SK-N-SH (cell line): ENCODE data around the gene GSS. TPM values are rescaled to one million over a fixed set of nuclear protein-coding genes. Genes with fewer than 3 reads are reported as not detected.

Experiments
- CTCF ChIA-PET: fragments of 300-600, 350-600 bp; formaldehyde crosslinking; extraction: SDS; loops from one replicate; lab custom pipeline; 2021; lab: Yijun Ruan, JAX
- POLR2A ChIA-PET: fragments of 350-600 bp; sonication (Branson Sonifier 250); formaldehyde crosslinking; extraction: SDS; loops from one replicate; lab custom pipeline; 2020; ENCODE audit warnings: antibody characterized with exemption, inconsistent platforms; lab: Yijun Ruan, JAX
- DNase-seq: peaks from one replicate; pipeline ENCODE4 v3.0.0; 2012
- H2AFZ ChIP-seq: fragments of 200-600 bp; sonication (generic); 2 replicates; pipeline ENCODE4 v1.8.1; 2016; ENCODE audit warnings: antibody characterized with exemption, mild to moderate bottlenecking, low read depth
- H3F3A ChIP-seq: fragments of 200-600 bp; sonication (generic); replicated peaks from 2 replicates; pipeline ENCODE3; 2016; ENCODE audit warnings: antibody characterized with exemption, mild to moderate bottlenecking; ENCODE audit not compliant: insufficient read depth
- H3K27ac ChIP-seq, 2 experiments: fragments of 200-500 bp in 1 of 2; fragments of 200-600 bp in 1 of 2; sonication (Bioruptor generic) in 1 of 2; sonication (generic), shearing (Covaris generic) in 1 of 2; 2 replicates each; pipeline versions ENCODE4 v1.5.1 to v1.6.1; 2014 to 2016; ENCODE audit warnings: low read depth in 2 of 2, inconsistent platforms in 1 of 2, low read length in 1 of 2, mild to moderate bottlenecking in 1 of 2, mixed read lengths in 1 of 2
- H3K27me3 ChIP-seq: fragments of 200-600 bp; sonication (generic), shearing (Covaris generic); 2 replicates; pipeline ENCODE4 v1.6.1; 2016; ENCODE audit warnings: mixed run types; ENCODE audit not compliant: insufficient read depth
- H3K36me3 ChIP-seq, 2 experiments: fragments of 200-500 bp in 1 of 2; fragments of 200-600 bp in 1 of 2; sonication (Bioruptor generic) in 1 of 2; sonication (generic) in 1 of 2; replicated peaks in 1 of 2; 2 replicates each; pipeline versions ENCODE3 to v1.5.1; 2014 to 2016; ENCODE audit warnings: low read length in 1 of 2, mild to moderate bottlenecking in 1 of 2; ENCODE audit not compliant: insufficient read depth in 2 of 2, control insufficient read depth in 1 of 2
- H3K4me1 ChIP-seq, 2 experiments: fragments of 200-500 bp in 1 of 2; fragments of 200-600 bp in 1 of 2; sonication (Bioruptor generic) in 1 of 2; sonication (generic), shearing (Covaris generic) in 1 of 2; 2 replicates each; pipeline versions ENCODE4 v1.5.1 to v1.6.1; 2014 to 2016; ENCODE audit warnings: low read depth in 1 of 2, low read length in 1 of 2, mixed run types in 1 of 2; ENCODE audit not compliant: insufficient read depth in 2 of 2, control insufficient read depth in 1 of 2
- H3K4me2 ChIP-seq: fragments of 200-600 bp; sonication (generic), shearing (Covaris generic); 2 replicates; pipeline ENCODE4 v1.6.1; 2017; ENCODE audit warnings: mixed run types
- H3K4me3 ChIP-seq, 2 experiments: fragments of 200-500 bp in 1 of 2; fragments of 200-600 bp in 1 of 2; sonication (Bioruptor generic) in 1 of 2; sonication (generic), shearing (Covaris generic) in 1 of 2; 2 replicates each; pipeline versions ENCODE4 v1.5.1 to v1.8.1; 2014 to 2016; ENCODE audit warnings: low read depth in 2 of 2, inconsistent platforms in 1 of 2, low read length in 1 of 2, mild to moderate bottlenecking in 1 of 2, mixed read lengths in 1 of 2, moderate library complexity in 1 of 2
- H3K79me2 ChIP-seq: fragments of 200-600 bp; sonication (generic); 2 replicates; pipeline ENCODE4 v1.8.1; 2017; ENCODE audit warnings: mild to moderate bottlenecking; ENCODE audit not compliant: insufficient read depth
- H3K9ac ChIP-seq: fragments of 200-600 bp; sonication (generic); 2 replicates; pipeline ENCODE4 v1.6.1; 2017; ENCODE audit warnings: mixed run types
- H3K9me2 ChIP-seq: fragments of 200-600 bp; sonication (generic); 2 replicates; pipeline ENCODE4 v1.6.1; 2017; ENCODE audit warnings: mixed run types
- H3K9me3 ChIP-seq: fragments of 200-600 bp; sonication (generic); 2 replicates; pipeline ENCODE4 v1.6.1; 2017; ENCODE audit warnings: mixed run types, mild to moderate bottlenecking, moderate library complexity
- H4K20me1 ChIP-seq: fragments of 200-600 bp; sonication (generic); 2 replicates; pipeline ENCODE4 v1.6.1; 2017; ENCODE audit warnings: mild to moderate bottlenecking, mixed run types; ENCODE audit not compliant: insufficient read depth
- CHD2 ChIP-seq: fragments of 150-350 bp; IDR thresholded peaks from 2 replicates; pipeline ENCODE4 v1.6.1; 2018; ENCODE audit warnings: low read length; ENCODE audit not compliant: partially characterized antibody
- FOSL2 ChIP-seq: IDR thresholded peaks from 2 replicates; pipeline ENCODE4 v1.4.0; 2012; ENCODE audit warnings: low read depth, mild to moderate bottlenecking, moderate library complexity, borderline replicate concordance
- FOXJ3 ChIP-seq: sonication (generic); formaldehyde crosslinking; IDR thresholded peaks from 2 replicates; pipeline ENCODE4 v1.5.1; 2020; ENCODE audit warnings: mild to moderate bottlenecking, missing genetic modification reagents
- IRF3 ChIP-seq: fragments of 150-350 bp; IDR thresholded peaks from 2 replicates; pipeline ENCODE4 v1.6.1; 2016; ENCODE audit warnings: mild to moderate bottlenecking, low read depth, low read length
- JUND ChIP-seq: IDR thresholded peaks from 2 replicates; pipeline ENCODE4 v1.4.0; 2012
- MEF2A ChIP-seq: IDR thresholded peaks from 2 replicates; pipeline ENCODE4 v1.4.0; 2012; ENCODE audit warnings: low read depth, borderline replicate concordance
- RAD21 ChIP-seq: IDR thresholded peaks from 2 replicates; pipeline ENCODE4 v1.6.1; 2012; ENCODE audit warnings: mild to moderate bottlenecking, low read length
- RXRA ChIP-seq: IDR thresholded peaks from 2 replicates; pipeline ENCODE4 v1.4.0; 2012; ENCODE audit warnings: low read depth, mild to moderate bottlenecking, borderline replicate concordance
- YY1 ChIP-seq: IDR thresholded peaks from 2 replicates; pipeline ENCODE4 v1.4.0; 2012; ENCODE audit warnings: low read depth, mild to moderate bottlenecking
- ZBTB33 ChIP-seq: IDR thresholded peaks from 2 replicates; pipeline ENCODE4 v1.4.0; 2012; ENCODE audit warnings: low read depth, borderline replicate concordance
- polyA plus RNA-seq, 3 experiments: library from polyadenylated mRNA; depleted of rRNA; stranded (reverse); fragments of >200 nt; gene quantifications; 2 replicates each; pipeline ENCODE4 v1.2.3, GENCODE V29; 2012
- TF ChIP-seq, protein P1 (sequence below): IDR thresholded peaks from 2 replicates; pipeline ENCODE4 v1.6.1; 2012; ENCODE audit warnings: mild to moderate bottlenecking, low read depth, low read length, moderate library complexity
- TF ChIP-seq, protein P2 (sequence below): fragments of 200-600 bp; sonication (generic); IDR thresholded peaks from 2 replicates; pipeline ENCODE4 v1.6.1; 2017; ENCODE audit warnings: antibody characterized with exemption, mild to moderate bottlenecking, moderate library complexity

Gene GSS
- polyA plus RNA-seq, 1 of the 3 experiments (the other 2 are of a cell fraction), result 95.6 TPM

DNA sequence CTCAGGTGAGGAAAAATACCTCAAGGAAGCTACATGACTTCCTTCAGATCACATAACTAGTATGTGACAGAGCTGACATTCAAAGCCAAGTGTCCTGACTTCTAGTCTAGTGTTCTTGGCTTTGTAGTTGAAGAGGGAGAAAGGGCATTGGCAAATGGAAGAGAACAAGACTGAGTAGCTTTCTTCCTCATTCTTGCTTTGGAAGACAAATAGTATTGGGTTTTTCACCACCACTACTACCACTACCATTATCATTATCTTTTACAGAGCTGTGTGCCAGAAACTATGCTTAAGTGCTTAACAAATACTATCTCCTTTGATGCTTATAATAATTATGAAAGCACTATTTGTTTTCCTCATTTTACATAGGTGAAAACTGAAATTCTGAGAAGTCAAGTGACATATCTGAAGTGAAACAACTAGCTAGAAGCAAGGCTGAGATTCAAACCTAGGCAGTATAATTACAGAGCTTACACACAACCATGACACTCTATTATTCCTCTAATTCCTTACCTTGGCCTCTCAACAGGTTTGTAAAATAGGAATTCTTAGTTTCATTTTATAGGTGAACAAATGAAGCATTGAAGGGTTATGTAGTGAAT is 72.4 kb downstream of the GSS start:
- TF ChIP-seq YY1 (no peak), RAD21 (no peak), JUND (no peak), ZBTB33 (no peak), FOXJ3 (CRISPR knock-in tag) (no peak), RXRA (no peak), FOSL2 (no peak), CHD2 (no peak), MEF2A (no peak), IRF3 (no peak)
- TF ChIP-seq, protein P1, sequence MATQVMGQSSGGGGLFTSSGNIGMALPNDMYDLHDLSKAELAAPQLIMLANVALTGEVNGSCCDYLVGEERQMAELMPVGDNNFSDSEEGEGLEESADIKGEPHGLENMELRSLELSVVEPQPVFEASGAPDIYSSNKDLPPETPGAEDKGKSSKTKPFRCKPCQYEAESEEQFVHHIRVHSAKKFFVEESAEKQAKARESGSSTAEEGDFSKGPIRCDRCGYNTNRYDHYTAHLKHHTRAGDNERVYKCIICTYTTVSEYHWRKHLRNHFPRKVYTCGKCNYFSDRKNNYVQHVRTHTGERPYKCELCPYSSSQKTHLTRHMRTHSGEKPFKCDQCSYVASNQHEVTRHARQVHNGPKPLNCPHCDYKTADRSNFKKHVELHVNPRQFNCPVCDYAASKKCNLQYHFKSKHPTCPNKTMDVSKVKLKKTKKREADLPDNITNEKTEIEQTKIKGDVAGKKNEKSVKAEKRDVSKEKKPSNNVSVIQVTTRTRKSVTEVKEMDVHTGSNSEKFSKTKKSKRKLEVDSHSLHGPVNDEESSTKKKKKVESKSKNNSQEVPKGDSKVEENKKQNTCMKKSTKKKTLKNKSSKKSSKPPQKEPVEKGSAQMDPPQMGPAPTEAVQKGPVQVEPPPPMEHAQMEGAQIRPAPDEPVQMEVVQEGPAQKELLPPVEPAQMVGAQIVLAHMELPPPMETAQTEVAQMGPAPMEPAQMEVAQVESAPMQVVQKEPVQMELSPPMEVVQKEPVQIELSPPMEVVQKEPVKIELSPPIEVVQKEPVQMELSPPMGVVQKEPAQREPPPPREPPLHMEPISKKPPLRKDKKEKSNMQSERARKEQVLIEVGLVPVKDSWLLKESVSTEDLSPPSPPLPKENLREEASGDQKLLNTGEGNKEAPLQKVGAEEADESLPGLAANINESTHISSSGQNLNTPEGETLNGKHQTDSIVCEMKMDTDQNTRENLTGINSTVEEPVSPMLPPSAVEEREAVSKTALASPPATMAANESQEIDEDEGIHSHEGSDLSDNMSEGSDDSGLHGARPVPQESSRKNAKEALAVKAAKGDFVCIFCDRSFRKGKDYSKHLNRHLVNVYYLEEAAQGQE, result no peak
- TF ChIP-seq, protein P2, sequence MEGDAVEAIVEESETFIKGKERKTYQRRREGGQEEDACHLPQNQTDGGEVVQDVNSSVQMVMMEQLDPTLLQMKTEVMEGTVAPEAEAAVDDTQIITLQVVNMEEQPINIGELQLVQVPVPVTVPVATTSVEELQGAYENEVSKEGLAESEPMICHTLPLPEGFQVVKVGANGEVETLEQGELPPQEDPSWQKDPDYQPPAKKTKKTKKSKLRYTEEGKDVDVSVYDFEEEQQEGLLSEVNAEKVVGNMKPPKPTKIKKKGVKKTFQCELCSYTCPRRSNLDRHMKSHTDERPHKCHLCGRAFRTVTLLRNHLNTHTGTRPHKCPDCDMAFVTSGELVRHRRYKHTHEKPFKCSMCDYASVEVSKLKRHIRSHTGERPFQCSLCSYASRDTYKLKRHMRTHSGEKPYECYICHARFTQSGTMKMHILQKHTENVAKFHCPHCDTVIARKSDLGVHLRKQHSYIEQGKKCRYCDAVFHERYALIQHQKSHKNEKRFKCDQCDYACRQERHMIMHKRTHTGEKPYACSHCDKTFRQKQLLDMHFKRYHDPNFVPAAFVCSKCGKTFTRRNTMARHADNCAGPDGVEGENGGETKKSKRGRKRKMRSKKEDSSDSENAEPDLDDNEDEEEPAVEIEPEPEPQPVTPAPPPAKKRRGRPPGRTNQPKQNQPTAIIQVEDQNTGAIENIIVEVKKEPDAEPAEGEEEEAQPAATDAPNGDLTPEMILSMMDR, result no peak
- H3K4me2 ChIP-seq, result no peak overlapping the region
- H3K36me3 ChIP-seq, result peaks cover 7 to 24% of the 10 kb centered on the region in 2 experiments
- no peaks in the 10 kb centered on the region for H3K27me3 ChIP-seq
- 0 out of 2 replicates have a peak, but pooled peaks cover 11% of the 10 kb centered on the region for H3K79me2 ChIP-seq
- no peak overlapping the region for H2AFZ ChIP-seq
- no peaks in the 10 kb centered on the region for H4K20me1 ChIP-seq
- H3K9ac ChIP-seq, result no peak overlapping the region
- no peaks in the 10 kb centered on the region for H3K9me3 ChIP-seq
- H3K27ac ChIP-seq, result no peak overlapping the region
- H3K4me3 ChIP-seq, result no peak overlapping the region
- H3K9me2 ChIP-seq, result no peaks in the 10 kb centered on the region
- ChIA-PET CTCF (interaction anchor here (0.7 to 1.2 kb wide), 2 partner anchors 9 to 50 kb away, joined by 4 to 5 read pairs; no protein-coding TSS in a partner anchor), POLR2A (no interaction called here)
- H3K4me1 ChIP-seq, result no peaks in the 10 kb centered on the region
- peaks cover 3% of the 10 kb centered on the region for H3F3A ChIP-seq
- DNase-seq, result no peak
